ENCODE data around the gene SPTLC2. TPM values are rescaled to one million over a fixed set of nuclear protein-coding genes. Genes with fewer than 3 reads are reported as not detected.
A peak's percentile ranks its signal among the peaks of the same experiment; 100 is the strongest.

Gene SPTLC2
- total RNA-seq, 1 donor from 2014 or later, result 12.3 TPM

GRCh38 chr14:77469067-77469505 is 147.4 kb downstream of the SPTLC2 start:
- peaks cover 4% of the 10 kb centered on the region for H3K36me3 ChIP-seq
- H3K27ac Mint-ChIP-seq, result no peak overlapping the region

GRCh38 chr14:77467801-77468200 is 148.6 kb downstream of the SPTLC2 start:
- Histone ChIP-seq H3K36me3 (peaks cover 4% of the 10 kb centered on the region), H3K4me3 (no peak overlapping the region), H3K27ac (no peak overlapping the region), H3K4me1 (peaks cover 2% of the 10 kb centered on the region), H2AFZ (replicated peaks) (no peak overlapping the region), H4K20me1 (ENCODE audit: low read depth) (no peaks in the 10 kb centered on the region), H3K9me3 (ENCODE audit: low read depth) (no peaks in the 10 kb centered on the region), H3K9ac (no peak overlapping the region), H3K4me2 (no peak overlapping the region), H3F3A (ENCODE audit: low read depth) (peaks cover 9% of the 10 kb centered on the region), H3K27me3 (no peaks in the 10 kb centered on the region), H3K79me2 (ENCODE audit: low read depth) (no peaks in the 10 kb centered on the region)
- Mint-ChIP-seq H3K36me3 (peaks cover 29% of the 10 kb centered on the region), H3K27ac (no peak overlapping the region), H3K4me1 (no peaks in the 10 kb centered on the region), H3K4me3 (no peak overlapping the region), H3K27me3 (ENCODE audit: insufficient read depth, low read depth) (no peaks in the 10 kb centered on the region), H3K9me3 (no peaks in the 10 kb centered on the region)
- TF ChIP-seq EZH2 (IDR thresholded peaks at IDR 0.05) (no peak), CTCF (IDR thresholded peaks at IDR 0.05) (no peak), EZH2phosphoT487 (IDR thresholded peaks at IDR 0.05) (no peak)
- DNase-seq (ENCODE audit: low spot score), result no peak

More at GRCh38 chr14:77469067-77469505, 147.4 kb downstream of the SPTLC2 start:
- TF ChIP-seq EZH2phosphoT487 (IDR thresholded peaks at IDR 0.05) (no peak), CTCF (IDR thresholded peaks at IDR 0.05) (no peak), EZH2 (IDR thresholded peaks at IDR 0.05) (no peak)
- DNase-seq (ENCODE audit: low spot score), result no peak
- Histone ChIP-seq H4K20me1 (ENCODE audit: low read depth) (no peaks in the 10 kb centered on the region), H3F3A (ENCODE audit: low read depth) (peaks cover 9% of the 10 kb centered on the region), H3K4me3 (no peak overlapping the region), H3K4me2 (no peak overlapping the region), H3K9me3 (ENCODE audit: low read depth) (no peaks in the 10 kb centered on the region), H3K9ac (no peak overlapping the region), H3K79me2 (ENCODE audit: low read depth) (no peaks in the 10 kb centered on the region), H3K4me1 (peaks cover 2% of the 10 kb centered on the region), H2AFZ (replicated peaks) (no peak overlapping the region), H3K27ac (peak overlapping the region; percentile 29), H3K27me3 (no peaks in the 10 kb centered on the region)
- peaks cover 24% of the 10 kb centered on the region for H3K36me3 Mint-ChIP-seq
- no peaks in the 10 kb centered on the region for H3K9me3 Mint-ChIP-seq
- H3K4me1 Mint-ChIP-seq, result no peaks in the 10 kb centered on the region
- H3K4me3 Mint-ChIP-seq, result peak overlapping the region; percentile 28
- H3K27me3 Mint-ChIP-seq (ENCODE audit: insufficient read depth, low read depth), result peaks cover 1% of the 10 kb centered on the region

- H3K27ac ChIP-seq, result no peak overlapping the region
- Mint-ChIP-seq H3K4me3 (peak overlapping the region; percentile 100), H3K9me3 (no peaks in the 10 kb centered on the region), H3K27me3 (ENCODE audit: insufficient read depth, low read depth) (peaks cover 3% of the 10 kb centered on the region), H3K36me3 (peaks cover 29% of the 10 kb centered on the region), H3K4me1 (peaks cover 26% of the 10 kb centered on the region), H3K27ac (no peak overlapping the region)
- no peak overlapping the region for H2AFZ ChIP-seq (replicated peaks)
- H4K20me1 ChIP-seq (ENCODE audit: low read depth), result peaks cover 21% of the 10 kb centered on the region
- peaks cover 7% of the 10 kb centered on the region for H3K36me3 ChIP-seq
- peak overlapping the region; percentile 83 for H3K4me3 ChIP-seq
- TF ChIP-seq CTCF (IDR thresholded peaks at IDR 0.05) (peak; percentile 85), EZH2 (IDR thresholded peaks at IDR 0.05) (no peak)
- peaks cover 9% of the 10 kb centered on the region for H3K4me1 ChIP-seq
- H3F3A ChIP-seq (ENCODE audit: low read depth), result peaks cover 16% of the 10 kb centered on the region
- peaks cover 59% of the 10 kb centered on the region for H3K79me2 ChIP-seq (ENCODE audit: low read depth)
- H3K27me3 ChIP-seq, result no peaks in the 10 kb centered on the region
- no peaks in the 10 kb centered on the region for H3K9me3 ChIP-seq (ENCODE audit: low read depth)
- peak overlapping the region; percentile 89 for H3K4me2 ChIP-seq
- DNase-seq (ENCODE audit: low spot score), result peak; percentile 85
- peak overlapping the region; percentile 90 for H3K9ac ChIP-seq
These were observed 157.2 kb downstream of the SPTLC2 start for GRCh38 chr14:77459072-77459723.
